BLaER1 treated with 17β-estradiol and CSF1 and Interleukin-3, amounts not matched to agents 10 nM and 100 nM (cell line): ENCODE measurements around the gene NNT.
"Not testable (repeated sequence)": the region's sequence is repeated elsewhere in the genome, so short reads cannot be mapped to it uniquely, and the experiment has no call there.

ENCODE experiments used
- H3K27ac ChIP-seq, 11 experiments: shearing (Covaris generic); formaldehyde crosslinking; 2 replicates each; pipeline ENCODE4 v1.8.1; 2022
- H3K27me3 ChIP-seq, 11 experiments: shearing (Covaris generic); formaldehyde crosslinking; 2 replicates each; pipeline ENCODE4 v1.8.1; 2022
- H3K36me3 ChIP-seq, 11 experiments: shearing (Covaris generic); formaldehyde crosslinking; 2 replicates each; pipeline ENCODE4 v1.8.1; 2022
- H3K4me1 ChIP-seq, 10 experiments: shearing (Covaris generic); formaldehyde crosslinking; 2 replicates each; pipeline ENCODE4 v1.8.1; 2022
- H3K4me2 ChIP-seq, 11 experiments: shearing (Covaris generic); formaldehyde crosslinking; 2 replicates each; pipeline ENCODE4 v1.8.1; 2022
- H3K4me3 ChIP-seq, 10 experiments: shearing (Covaris generic); formaldehyde crosslinking; 2 replicates each; pipeline ENCODE4 v1.8.1; 2022
- H3K9ac ChIP-seq, 11 experiments: shearing (Covaris generic); formaldehyde crosslinking; 2 replicates each; pipeline ENCODE4 v1.8.1; 2022
- H3K9me3 ChIP-seq, 11 experiments: shearing (Covaris generic); formaldehyde crosslinking; replicated peaks in 1 of 11; 2 replicates each; pipeline ENCODE4 v1.8.1; 2022
- H4K20me1 ChIP-seq, 11 experiments: shearing (Covaris generic); formaldehyde crosslinking; 2 replicates each; pipeline ENCODE4 v1.8.1; 2022
- Cebpa-rat ChIP-seq, 11 experiments: shearing (Covaris generic); IDR thresholded peaks; 2 replicates each; pipeline ENCODE4 v1.8.1; 2022

Gene NNT

DNA sequence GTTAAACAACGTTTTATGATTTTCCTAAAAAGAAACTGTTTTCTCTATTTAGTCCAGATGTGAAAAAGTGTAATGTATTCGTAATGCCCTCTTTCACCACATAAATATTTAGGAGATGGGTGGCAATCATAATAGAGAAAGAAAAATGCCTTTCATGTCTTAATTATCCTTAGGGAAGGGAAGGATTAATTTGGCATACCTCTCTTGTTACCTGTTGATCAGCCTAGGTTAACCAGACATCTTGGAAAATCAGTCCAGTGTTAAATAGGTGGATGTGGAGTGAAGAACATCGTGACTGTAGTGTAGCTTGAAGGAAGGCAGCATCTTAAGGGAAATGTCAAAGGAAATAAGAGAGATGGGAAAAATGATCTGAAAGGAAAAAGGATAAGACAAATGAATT is 76.2 kb downstream of the NNT start:
- Histone ChIP-seq H3K9me3 (no peaks in the 10 kb centered on the region), H3K36me3 (peaks cover 72 to 97% (median 88%) of the 10 kb centered on the region in 11 experiments), H4K20me1 (peaks cover 0 to 4% (median 0%) of the 10 kb centered on the region in 11 experiments; a peak in 2 of 22 replicates), H3K4me2 (no peak overlapping the region), H3K27me3 (no peaks in the 10 kb centered on the region), H3K4me1 (peaks cover 0 to 15% (median 2%) of the 10 kb centered on the region in 10 experiments; a peak in 6 of 20 replicates), H3K4me3 (no peak overlapping the region), H3K9ac (no peak overlapping the region), H3K27ac (no peak overlapping the region)
- no peak for TF ChIP-seq Cebpa-rat (IDR thresholded peaks at IDR 0.05)

DNA sequence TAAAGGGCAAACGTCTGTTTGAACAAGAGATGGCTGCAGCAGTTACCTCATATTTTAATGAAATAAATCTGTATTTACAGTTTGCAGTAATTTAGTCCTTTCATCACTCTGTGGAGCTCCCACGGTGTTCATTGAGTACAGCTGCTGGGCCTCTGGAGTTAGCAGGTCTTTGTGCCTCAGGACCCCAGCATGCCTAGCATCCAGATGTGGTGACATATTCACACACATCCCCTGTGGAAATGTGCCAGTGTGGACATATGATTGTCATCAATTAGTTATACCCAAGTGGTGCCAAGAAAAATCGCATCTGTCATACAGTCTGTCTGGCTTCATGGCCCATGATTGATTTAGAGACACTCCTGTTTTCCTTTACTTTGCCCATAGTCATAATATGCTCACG is 77.3 kb downstream of the NNT start:
- Histone ChIP-seq H3K9ac (no peak overlapping the region), H3K27ac (no peak overlapping the region), H3K27me3 (no peaks in the 10 kb centered on the region), H3K9me3 (no peaks in the 10 kb centered on the region), H4K20me1 (peaks cover 0 to 4% (median 0%) of the 10 kb centered on the region in 11 experiments; a peak in 2 of 22 replicates), H3K4me3 (no peak overlapping the region), H3K4me2 (no peak overlapping the region), H3K4me1 (peaks cover 0 to 13% (median 1%) of the 10 kb centered on the region in 10 experiments; a peak in 6 of 20 replicates), H3K36me3 (peaks cover 78 to 97% (median 92%) of the 10 kb centered on the region in 11 experiments)
- no peak for TF ChIP-seq Cebpa-rat (IDR thresholded peaks at IDR 0.05)

DNA sequence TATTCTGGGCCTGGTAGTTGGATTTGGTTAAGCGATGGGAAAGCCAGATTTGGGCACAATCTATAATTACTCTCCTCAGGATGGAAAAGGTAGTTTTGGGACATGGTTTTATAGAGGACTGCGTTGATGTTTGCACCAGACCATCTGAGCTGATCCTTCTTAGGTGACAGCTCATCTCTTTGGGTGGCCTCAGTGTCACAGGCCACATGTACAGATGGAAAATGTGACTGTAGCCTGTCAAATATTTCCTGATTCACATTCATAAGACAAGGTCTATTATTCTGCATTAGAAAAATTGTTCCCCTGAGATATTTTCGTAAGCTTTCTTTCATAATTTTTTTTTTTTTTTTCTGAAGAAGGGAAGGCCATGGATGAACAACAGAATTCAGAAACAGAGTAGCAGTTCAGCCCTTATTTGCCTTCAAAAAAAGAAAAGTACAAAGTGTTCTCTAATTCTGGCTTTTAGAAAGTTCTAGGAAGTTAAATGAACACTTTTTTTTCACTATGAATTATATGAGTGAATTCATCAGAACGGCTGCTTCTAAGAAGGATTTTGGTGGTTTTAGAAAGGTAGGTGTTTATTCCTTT is 81.0 kb downstream of the NNT start:
- peaks cover 69 to 97% (median 92%) of the 10 kb centered on the region in 11 experiments for H3K36me3 ChIP-seq
- peaks cover 0 to 10% (median 5%) of the 10 kb centered on the region in 11 experiments; a peak in 5 of 22 replicates for H3K9me3 ChIP-seq
- H4K20me1 ChIP-seq: peaks cover 0 to 3% (median 0%) of the 10 kb centered on the region in 11 experiments; a peak in 2 of 22 replicates
- no peak overlapping the region for H3K4me2 ChIP-seq
- no peak overlapping the region for H3K9ac ChIP-seq
- H3K4me1 ChIP-seq: no peaks in the 10 kb centered on the region
- no peak overlapping the region for H3K27ac ChIP-seq
- no peak for TF ChIP-seq Cebpa-rat (IDR thresholded peaks at IDR 0.05)
- no peaks in the 10 kb centered on the region for H3K27me3 ChIP-seq
- H3K4me3 ChIP-seq: no peak overlapping the region

DNA sequence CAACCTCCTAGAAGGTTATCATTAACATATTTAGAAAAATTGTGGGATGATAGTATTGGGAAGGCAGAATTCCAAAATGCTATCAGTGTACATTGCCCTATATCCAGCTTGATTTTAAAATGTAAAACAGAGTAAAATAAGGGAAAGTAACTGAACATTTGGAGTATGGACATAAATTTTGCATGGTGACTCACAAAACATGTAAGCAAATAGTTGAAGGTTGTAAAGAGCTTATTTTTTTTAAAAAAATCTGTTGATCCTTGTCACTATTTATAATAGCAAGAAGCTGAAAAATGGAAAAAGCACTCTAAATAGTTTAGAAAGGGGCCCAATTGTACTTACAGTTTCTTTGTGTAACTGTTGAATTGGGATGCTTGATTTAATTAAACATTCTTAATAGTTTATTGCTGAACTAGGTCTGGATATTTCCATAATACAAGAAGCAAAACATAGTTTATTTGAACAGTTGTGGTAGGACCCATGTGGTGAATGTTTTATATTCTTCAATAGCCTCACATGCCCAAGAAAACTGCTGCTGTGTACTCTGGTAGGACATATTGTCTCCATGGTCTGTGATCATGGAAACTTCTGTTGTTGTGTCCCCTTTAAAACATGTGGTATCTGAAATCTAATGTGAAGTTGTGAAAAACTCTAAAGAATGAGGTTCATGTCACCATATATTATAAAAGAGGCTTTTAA is 82.4 kb downstream of the NNT start:
- Histone ChIP-seq H3K9ac (no peak overlapping the region), H3K4me3 (no peak overlapping the region), H3K36me3 (peaks cover 73 to 100% (median 96%) of the 10 kb centered on the region in 11 experiments), H3K4me2 (no peak overlapping the region), H4K20me1 (no peaks in the 10 kb centered on the region), H3K4me1 (no peaks in the 10 kb centered on the region), H3K27ac (no peak overlapping the region), H3K9me3 (peaks cover 0 to 20% (median 11%) of the 10 kb centered on the region in 11 experiments; a peak in 9 of 22 replicates), H3K27me3 (no peaks in the 10 kb centered on the region)
- no peak for TF ChIP-seq Cebpa-rat (IDR thresholded peaks at IDR 0.05)

GRCh38 chr5:43687275-43687674 is 84.3 kb downstream of the NNT start:
- H3K27me3 ChIP-seq: no peaks in the 10 kb centered on the region
- no peak overlapping the region for H3K27ac ChIP-seq
- TF ChIP-seq Cebpa-rat (IDR thresholded peaks at IDR 0.05): no peak
- H3K4me2 ChIP-seq: no peak overlapping the region
- H3K4me1 ChIP-seq: no peaks in the 10 kb centered on the region
- no peak overlapping the region for H3K4me3 ChIP-seq
- H3K9me3 ChIP-seq: peaks cover 0 to 26% (median 18%) of the 10 kb centered on the region in 11 experiments; a peak in 16 of 22 replicates
- no peak overlapping the region for H3K9ac ChIP-seq
- H3K36me3 ChIP-seq: peaks cover 67 to 100% (median 91%) of the 10 kb centered on the region in 11 experiments
- no peaks in the 10 kb centered on the region for H4K20me1 ChIP-seq

GRCh38 chr5:43691275-43691674 is 88.3 kb downstream of the NNT start:
- Histone ChIP-seq H3K27me3 (no peaks in the 10 kb centered on the region), H4K20me1 (no peaks in the 10 kb centered on the region), H3K36me3 (peaks cover 80 to 100% (median 93%) of the 10 kb centered on the region in 11 experiments), H3K9me3 (peaks cover 30 to 65% (median 58%) of the 10 kb centered on the region in 11 experiments), H3K9ac (no peak overlapping the region), H3K4me1 (no peaks in the 10 kb centered on the region), H3K27ac (no peak overlapping the region), H3K4me3 (no peak overlapping the region), H3K4me2 (no peak overlapping the region)
- no peak for TF ChIP-seq Cebpa-rat (IDR thresholded peaks at IDR 0.05)

- H3K4me1 ChIP-seq: no peaks in the 10 kb centered on the region
- H4K20me1 ChIP-seq: no peaks in the 10 kb centered on the region
- no peak for TF ChIP-seq Cebpa-rat (IDR thresholded peaks at IDR 0.05)
- no peak overlapping the region for H3K27ac ChIP-seq
- no peak overlapping the region for H3K9ac ChIP-seq
- no peak overlapping the region for H3K4me2 ChIP-seq
- no peak overlapping the region for H3K4me3 ChIP-seq
- H3K27me3 ChIP-seq: no peaks in the 10 kb centered on the region
- peaks cover 37 to 71% (median 64%) of the 10 kb centered on the region in 11 experiments for H3K9me3 ChIP-seq
- H3K36me3 ChIP-seq: peaks cover 82 to 100% (median 95%) of the 10 kb centered on the region in 11 experiments
Measured at GRCh38 chr5:43691893-43692292, 88.9 kb downstream of the NNT start.

GRCh38 chr5:43693411-43693810 is 90.4 kb downstream of the NNT start:
- no peak for TF ChIP-seq Cebpa-rat (IDR thresholded peaks at IDR 0.05)
- Histone ChIP-seq H3K36me3 (peaks cover 70 to 99% (median 90%) of the 10 kb centered on the region in 11 experiments), H3K9ac (no peak overlapping the region), H3K4me3 (no peak overlapping the region), H3K4me1 (no peaks in the 10 kb centered on the region), H3K4me2 (no peak overlapping the region), H3K27me3 (no peaks in the 10 kb centered on the region), H4K20me1 (no peaks in the 10 kb centered on the region), H3K9me3 (peaks cover 39 to 70% (median 60%) of the 10 kb centered on the region in 11 experiments), H3K27ac (no peak overlapping the region)

GRCh38 chr5:43694027-43694426 is 91.0 kb downstream of the NNT start:
- Histone ChIP-seq H3K36me3 (peaks cover 69 to 95% (median 87%) of the 10 kb centered on the region in 11 experiments), H3K4me1 (no peaks in the 10 kb centered on the region), H3K4me3 (no peak overlapping the region), H3K27ac (no peak overlapping the region), H3K9me3 (peaks cover 39 to 69% (median 56%) of the 10 kb centered on the region in 11 experiments), H3K27me3 (no peaks in the 10 kb centered on the region), H3K9ac (no peak overlapping the region), H4K20me1 (no peaks in the 10 kb centered on the region), H3K4me2 (no peak overlapping the region)
- TF ChIP-seq Cebpa-rat (IDR thresholded peaks at IDR 0.05): no peak

DNA sequence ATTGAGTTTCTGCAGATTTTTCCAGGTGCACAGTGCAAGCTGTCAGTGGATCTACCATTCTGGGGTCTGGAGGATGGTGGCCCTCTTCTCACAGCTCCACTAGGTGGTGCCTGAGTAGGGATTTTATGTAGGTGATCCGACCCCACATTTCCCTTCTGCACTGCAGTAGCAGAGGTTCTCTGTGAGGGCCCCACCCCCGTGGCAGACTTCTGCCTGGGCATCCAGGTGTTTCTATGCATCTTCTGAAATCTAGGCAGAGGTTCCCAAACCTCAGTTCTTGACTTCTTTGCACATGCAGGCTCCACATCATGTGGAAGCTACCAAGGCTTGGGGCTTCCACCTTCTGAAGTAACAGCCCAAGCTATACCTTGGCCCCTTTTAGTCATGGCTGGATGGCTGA is 93.5 kb downstream of the NNT start:
- not testable (repeated sequence) for H3K4me2 ChIP-seq

More for the DNA sequence above, 93.5 kb downstream of the NNT start:
- not testable (repeated sequence) for H3K27ac ChIP-seq, H3K27me3 ChIP-seq, H4K20me1 ChIP-seq, H3K4me1 ChIP-seq, H3K9ac ChIP-seq
- peaks cover 68 to 96% (median 87%) of the 10 kb centered on the region in 11 experiments for H3K36me3 ChIP-seq
- peak overlapping the region in 1 of 10 experiments; percentile 24; a peak in 1 of 20 replicates for H3K4me3 ChIP-seq
- peaks cover 38 to 57% (median 51%) of the 10 kb centered on the region in 11 experiments for H3K9me3 ChIP-seq
